ENCODE results near the gene KRT6A. TPM values are rescaled to one million over a fixed set of nuclear protein-coding genes. Genes with fewer than 3 reads are reported as not detected.

Gene KRT6A
- total and polyA plus RNA-seq, 2 donors (not counting 1 experiment from before 2014, with no cell fraction given) = not detected

GRCh38 chr12:52529846-52530245 lies 36.8 kb upstream of the KRT6A start:
- intact Hi-C loops (cut with micrococcal nuclease) = no loop called here
- no peaks in the 10 kb centered on the region for H3K79me2 ChIP-seq (ENCODE audit: control insufficient read depth, insufficient read depth, low read length)
- H3K4me2 ChIP-seq (replicated peaks; ENCODE audit: low read depth, low read length, poor library complexity, severe bottlenecking) = no peak overlapping the region
- ATAC-seq (ENCODE audit: low read depth) = no peak
- 100% methylated on average over 5 of the region's 9 CpGs for WGBS (ENCODE audit: insufficient coverage)
- Mint-ChIP-seq H3K27ac (no peak overlapping the region), H3K4me3 (no peak overlapping the region), H3K9me3 (ENCODE audit: insufficient read depth) (no peaks in the 10 kb centered on the region), H3K4me1 (no peaks in the 10 kb centered on the region), H3K27me3 (no peaks in the 10 kb centered on the region)
- DNase-seq = no peak
- H3K36me3 ChIP-seq (replicated peaks in 1 of 2; ENCODE audit: control extremely low read depth in 1 of 2, control insufficient read depth in 1 of 2, extremely low read depth in 1 of 2, insufficient read depth in 2 of 2, low read length in 1 of 2) = no peaks in the 10 kb centered on the region
- no peaks in the 10 kb centered on the region for H4K20me1 ChIP-seq (ENCODE audit: control insufficient read depth, insufficient read depth, low read length, poor library complexity, severe bottlenecking)
- H3K4me1 ChIP-seq (ENCODE audit: control insufficient read depth in 2 of 2, insufficient read depth in 2 of 2, low read length in 2 of 2) = no peaks in the 10 kb centered on the region
- ChIA-PET CTCF (no interaction called here), POLR2A (no interaction called here)
- TF ChIP-seq EZH2 (IDR thresholded peaks at IDR 0.05; ENCODE audit: borderline replicate concordance, insufficient read depth, low read depth, low read length, poor library complexity, severe bottlenecking) = no peak
- no peak overlapping the region for H3K9ac ChIP-seq (ENCODE audit: low read length)
- no peak overlapping the region for H3K27ac ChIP-seq (ENCODE audit: low read length in 2 of 2)
- no peaks in the 10 kb centered on the region for H3K9me3 ChIP-seq (ENCODE audit: control extremely low read depth in 1 of 3, control insufficient read depth in 2 of 3, insufficient read depth in 1 of 3, low read length in 2 of 3)
- H3K4me3 ChIP-seq (ENCODE audit: control extremely low read depth in 1 of 5, extremely low read depth in 1 of 5, insufficient read depth in 1 of 5, low read depth in 2 of 5, low read length in 4 of 5) = no peak overlapping the region
- H2AFZ ChIP-seq (ENCODE audit: insufficient read depth, low read depth, low read length, poor library complexity, severe bottlenecking) = no peak overlapping the region
- H3K27me3 ChIP-seq (replicated peaks in 1 of 4; ENCODE audit: control extremely low read depth in 1 of 4, control insufficient read depth in 3 of 4, insufficient read depth in 4 of 4, low read length in 3 of 4) = no peaks in the 10 kb centered on the region

- H3K9me3 Mint-ChIP-seq (ENCODE audit: insufficient read depth) = no peaks in the 10 kb centered on the region
- no peak for ATAC-seq (ENCODE audit: low read depth)
- Histone ChIP-seq H3K4me1 (ENCODE audit: control insufficient read depth in 2 of 2, insufficient read depth in 2 of 2, low read length in 2 of 2) (no peaks in the 10 kb centered on the region), H3K4me3 (ENCODE audit: control extremely low read depth in 1 of 5, extremely low read depth in 1 of 5, insufficient read depth in 1 of 5, low read depth in 2 of 5, low read length in 4 of 5) (no peak overlapping the region), H3K4me2 (replicated peaks; ENCODE audit: low read depth, low read length, poor library complexity, severe bottlenecking) (no peak overlapping the region), H4K20me1 (ENCODE audit: control insufficient read depth, insufficient read depth, low read length, poor library complexity, severe bottlenecking) (no peaks in the 10 kb centered on the region), H3K9me3 (ENCODE audit: control extremely low read depth in 1 of 3, control insufficient read depth in 2 of 3, insufficient read depth in 1 of 3, low read length in 2 of 3) (no peaks in the 10 kb centered on the region), H3K36me3 (replicated peaks in 1 of 2; ENCODE audit: control extremely low read depth in 1 of 2, control insufficient read depth in 1 of 2, extremely low read depth in 1 of 2, insufficient read depth in 2 of 2, low read length in 1 of 2) (no peaks in the 10 kb centered on the region), H3K27ac (ENCODE audit: low read length in 2 of 2) (no peak overlapping the region), H3K27me3 (replicated peaks in 1 of 4; ENCODE audit: control extremely low read depth in 1 of 4, control insufficient read depth in 3 of 4, insufficient read depth in 4 of 4, low read length in 3 of 4) (no peaks in the 10 kb centered on the region), H2AFZ (ENCODE audit: insufficient read depth, low read depth, low read length, poor library complexity, severe bottlenecking) (no peak overlapping the region), H3K79me2 (ENCODE audit: control insufficient read depth, insufficient read depth, low read length) (no peaks in the 10 kb centered on the region), H3K9ac (ENCODE audit: low read length) (no peak overlapping the region)
- no peak overlapping the region for H3K27ac Mint-ChIP-seq
- TF ChIP-seq CTCF (IDR thresholded peaks at IDR 0.05) (no peak), EZH2 (IDR thresholded peaks at IDR 0.05; ENCODE audit: borderline replicate concordance, insufficient read depth, low read depth, low read length, poor library complexity, severe bottlenecking) (no peak)
- H3K4me1 Mint-ChIP-seq = no peaks in the 10 kb centered on the region
- intact Hi-C loops (cut with micrococcal nuclease) = no loop called here
- POLR2A ChIA-PET = no interaction called here
- H3K4me3 Mint-ChIP-seq = no peak overlapping the region
- no peak for DNase-seq
- CTCF ChIA-PET = no interaction called here
- H3K27me3 Mint-ChIP-seq = no peaks in the 10 kb centered on the region
- 100% methylated on average over 1 of the region's 2 CpGs for WGBS (ENCODE audit: insufficient coverage)
These were observed 36.4 kb upstream of the KRT6A start for GRCh38 chr12:52529417-52529816.

Data from B cell (primary cell).